ENCODE data around the gene F12. TPM values are rescaled to one million over a fixed set of nuclear protein-coding genes. Genes with fewer than 3 reads are reported as not detected.
"Not testable (repeated sequence)": the region's sequence is repeated elsewhere in the genome, so short reads cannot be mapped to it uniquely, and the experiment has no call there.

The F12 gene
- total RNA-seq, 1 experiment from 2014 or later, result not detected

GRCh38 chr5:177423671-177424070 lies 14.3 kb upstream of the F12 start:
- Histone ChIP-seq H3K27me3 (replicated peaks; ENCODE audit: insufficient read depth, low read depth, low read length, poor library complexity) (no peaks in the 10 kb centered on the region), H3K27ac (ENCODE audit: low read depth, low read length, poor library complexity, severe bottlenecking) (no peak overlapping the region), H3K4me3 (ENCODE audit: low read depth, low read length, poor library complexity, severe bottlenecking) (no peak overlapping the region), H3K4me1 (ENCODE audit: insufficient read depth, low read length, poor library complexity, severe bottlenecking) (peaks cover 13% of the 10 kb centered on the region), H3K9me3 (ENCODE audit: low read depth, low read length, poor library complexity, severe bottlenecking) (no peaks in the 10 kb centered on the region), H3K36me3 (ENCODE audit: insufficient read depth, low read length, poor library complexity, severe bottlenecking) (no peaks in the 10 kb centered on the region)
- DNase-seq (ENCODE audit: low spot score), result no peak
- no peak for TF ChIP-seq CTCF (conservative IDR thresholded peaks at IDR 0.05; ENCODE audit: low read depth, low read length)
- TF ChIP-seq EZH2 (IDR thresholded peaks at IDR 0.05; ENCODE audit: borderline replicate concordance, low read depth, low read length, poor library complexity, severe bottlenecking), result no peak
- intact Hi-C loops (cut with micrococcal nuclease; ENCODE audit: unreplicated experiment), result no loop called here
- ChIA-PET CTCF (no interaction called here), POLR2A (ENCODE audit: low non-redundant PET) (no interaction called here)
- BruUV-seq (replicated peaks), result no TSS peak

- ChIA-PET POLR2A (ENCODE audit: low non-redundant PET) (no interaction called here), CTCF (no interaction called here)
- no peak for DNase-seq (ENCODE audit: low spot score)
- TF ChIP-seq EZH2 (IDR thresholded peaks at IDR 0.05; ENCODE audit: borderline replicate concordance, low read depth, low read length, poor library complexity, severe bottlenecking) (no peak), CTCF (conservative IDR thresholded peaks at IDR 0.05; ENCODE audit: low read depth, low read length) (no peak)
- H3K27ac ChIP-seq (ENCODE audit: low read depth, low read length, poor library complexity, severe bottlenecking), result no peak overlapping the region
- H3K9me3 ChIP-seq (ENCODE audit: low read depth, low read length, poor library complexity, severe bottlenecking), result no peaks in the 10 kb centered on the region
- no peak overlapping the region for H3K4me3 ChIP-seq (ENCODE audit: low read depth, low read length, poor library complexity, severe bottlenecking)
- no peaks in the 10 kb centered on the region for H3K27me3 ChIP-seq (replicated peaks; ENCODE audit: insufficient read depth, low read depth, low read length, poor library complexity)
- peaks cover 4% of the 10 kb centered on the region for H3K4me1 ChIP-seq (ENCODE audit: insufficient read depth, low read length, poor library complexity, severe bottlenecking)
- intact Hi-C loops (cut with micrococcal nuclease; ENCODE audit: unreplicated experiment), result no loop called here
- BruUV-seq (replicated peaks), result no TSS peak
- H3K36me3 ChIP-seq (ENCODE audit: insufficient read depth, low read length, poor library complexity, severe bottlenecking), result no peaks in the 10 kb centered on the region
Observed at GRCh38 chr5:177421062-177421798, 11.9 kb upstream of the F12 start.

- H3K4me1 ChIP-seq (ENCODE audit: insufficient read depth, low read length, poor library complexity, severe bottlenecking); POLR2A ChIA-PET (ENCODE audit: low non-redundant PET); H3K27me3 ChIP-seq (replicated peaks; ENCODE audit: insufficient read depth, low read depth, low read length, poor library complexity); H3K9me3 ChIP-seq (ENCODE audit: low read depth, low read length, poor library complexity, severe bottlenecking); H3K36me3 ChIP-seq (ENCODE audit: insufficient read depth, low read length, poor library complexity, severe bottlenecking); H3K27ac ChIP-seq (ENCODE audit: low read depth, low read length, poor library complexity, severe bottlenecking); H3K4me3 ChIP-seq (ENCODE audit: low read depth, low read length, poor library complexity, severe bottlenecking); intact Hi-C loops (cut with micrococcal nuclease; ENCODE audit: unreplicated experiment); CTCF ChIA-PET; DNase-seq (ENCODE audit: low spot score); BruUV-seq (replicated peaks): not testable (repeated sequence)
Observed at GRCh38 chr5:177420472-177420871, 11.1 kb upstream of the F12 start.

- POLR2A ChIA-PET (ENCODE audit: low non-redundant PET), result no interaction called here
Observed at GRCh38 chr5:177419046-177419445, 9.7 kb upstream of the F12 start.

GRCh38 chr5:177417081-177417480 lies 7.7 kb upstream of the F12 start:
- H3K27ac ChIP-seq (ENCODE audit: low read depth, low read length, poor library complexity, severe bottlenecking); H3K27me3 ChIP-seq (replicated peaks; ENCODE audit: insufficient read depth, low read depth, low read length, poor library complexity); intact Hi-C loops (cut with micrococcal nuclease; ENCODE audit: unreplicated experiment); CTCF ChIA-PET; H3K4me3 ChIP-seq (ENCODE audit: low read depth, low read length, poor library complexity, severe bottlenecking); DNase-seq (ENCODE audit: low spot score); H3K36me3 ChIP-seq (ENCODE audit: insufficient read depth, low read length, poor library complexity, severe bottlenecking); POLR2A ChIA-PET (ENCODE audit: low non-redundant PET); BruUV-seq (replicated peaks); H3K4me1 ChIP-seq (ENCODE audit: insufficient read depth, low read length, poor library complexity, severe bottlenecking); H3K9me3 ChIP-seq (ENCODE audit: low read depth, low read length, poor library complexity, severe bottlenecking): not testable (repeated sequence)

More at GRCh38 chr5:177419046-177419445, 9.7 kb upstream of the F12 start:
- H3K27me3 ChIP-seq (replicated peaks; ENCODE audit: insufficient read depth, low read depth, low read length, poor library complexity), result no peaks in the 10 kb centered on the region
- CTCF ChIA-PET, result no interaction called here
- TF ChIP-seq CTCF (conservative IDR thresholded peaks at IDR 0.05; ENCODE audit: low read depth, low read length) (no peak), EZH2 (IDR thresholded peaks at IDR 0.05; ENCODE audit: borderline replicate concordance, low read depth, low read length, poor library complexity, severe bottlenecking) (no peak)
- H3K36me3 ChIP-seq (ENCODE audit: insufficient read depth, low read length, poor library complexity, severe bottlenecking), result no peaks in the 10 kb centered on the region
- no peaks in the 10 kb centered on the region for H3K4me1 ChIP-seq (ENCODE audit: insufficient read depth, low read length, poor library complexity, severe bottlenecking)
- BruUV-seq (replicated peaks), result no TSS peak
- H3K27ac ChIP-seq (ENCODE audit: low read depth, low read length, poor library complexity, severe bottlenecking), result no peak overlapping the region
- H3K4me3 ChIP-seq (ENCODE audit: low read depth, low read length, poor library complexity, severe bottlenecking), result no peak overlapping the region
- no peaks in the 10 kb centered on the region for H3K9me3 ChIP-seq (ENCODE audit: low read depth, low read length, poor library complexity, severe bottlenecking)
- intact Hi-C loops (cut with micrococcal nuclease; ENCODE audit: unreplicated experiment), result no loop called here
- DNase-seq (ENCODE audit: low spot score), result no peak

All from A673 (cell line).